Measurements from ENCODE around the gene PDZD2. TPM values are rescaled to one million over a fixed set of nuclear protein-coding genes. Genes with fewer than 3 reads are reported as not detected.

The PDZD2 gene
- total RNA-seq, 3 donors from 2014 or later: 1.8 to 10.1 (median 2.1) TPM

DNA sequence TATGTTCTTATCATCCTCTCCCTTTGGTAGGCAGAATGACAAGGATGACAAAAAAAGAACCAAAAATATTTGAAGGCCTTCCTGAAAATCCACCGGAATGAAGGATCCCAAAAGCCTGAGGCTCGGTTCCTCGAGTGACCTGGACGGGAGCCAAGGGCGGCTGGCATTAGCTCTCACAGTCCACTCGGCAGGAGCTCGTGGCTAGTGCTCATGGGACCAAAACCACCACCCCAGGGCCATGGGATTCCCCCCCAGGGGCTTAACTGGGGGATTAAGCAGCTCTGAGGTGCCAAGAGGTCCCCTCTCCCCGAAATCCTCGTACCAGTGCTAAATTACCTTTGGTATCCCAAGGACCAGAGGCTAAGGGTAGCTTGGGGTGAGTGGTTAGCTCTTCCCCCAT, 586 bp upstream of the PDZD2 start:
- Histone ChIP-seq H3K4me1 (ENCODE audit: low read depth) (peaks cover 6% of the 10 kb centered on the region), H3K4me3 (no peak overlapping the region), H3K9me3 (no peaks in the 10 kb centered on the region), H3K36me3 (ENCODE audit: low read depth) (no peaks in the 10 kb centered on the region)
- DNase-seq: peak in 1 of 3 donors; percentile 25
- ATAC-seq: no peak
- intact Hi-C loops (cut with DNase I, micrococcal nuclease): no loop called here
- TF ChIP-seq, protein P1, sequence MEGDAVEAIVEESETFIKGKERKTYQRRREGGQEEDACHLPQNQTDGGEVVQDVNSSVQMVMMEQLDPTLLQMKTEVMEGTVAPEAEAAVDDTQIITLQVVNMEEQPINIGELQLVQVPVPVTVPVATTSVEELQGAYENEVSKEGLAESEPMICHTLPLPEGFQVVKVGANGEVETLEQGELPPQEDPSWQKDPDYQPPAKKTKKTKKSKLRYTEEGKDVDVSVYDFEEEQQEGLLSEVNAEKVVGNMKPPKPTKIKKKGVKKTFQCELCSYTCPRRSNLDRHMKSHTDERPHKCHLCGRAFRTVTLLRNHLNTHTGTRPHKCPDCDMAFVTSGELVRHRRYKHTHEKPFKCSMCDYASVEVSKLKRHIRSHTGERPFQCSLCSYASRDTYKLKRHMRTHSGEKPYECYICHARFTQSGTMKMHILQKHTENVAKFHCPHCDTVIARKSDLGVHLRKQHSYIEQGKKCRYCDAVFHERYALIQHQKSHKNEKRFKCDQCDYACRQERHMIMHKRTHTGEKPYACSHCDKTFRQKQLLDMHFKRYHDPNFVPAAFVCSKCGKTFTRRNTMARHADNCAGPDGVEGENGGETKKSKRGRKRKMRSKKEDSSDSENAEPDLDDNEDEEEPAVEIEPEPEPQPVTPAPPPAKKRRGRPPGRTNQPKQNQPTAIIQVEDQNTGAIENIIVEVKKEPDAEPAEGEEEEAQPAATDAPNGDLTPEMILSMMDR (IDR thresholded peaks at IDR 0.05): no peak

GRCh38 chr5:31639481-31640411, 815 bp downstream of the PDZD2 start:
- TF ChIP-seq, protein P1 (IDR thresholded peaks at IDR 0.05): no peak
- peak in 1 of 3 donors; percentile 25 for DNase-seq
- intact Hi-C loops (cut with DNase I, micrococcal nuclease): no loop called here

GRCh38 chr5:31640573-31640972, 1.6 kb downstream of the PDZD2 start:
- no peak for ATAC-seq
- Histone ChIP-seq H3K4me1 (ENCODE audit: low read depth) (peaks cover 6% of the 10 kb centered on the region), H3K4me3 (no peak overlapping the region), H3K36me3 (ENCODE audit: low read depth) (no peaks in the 10 kb centered on the region), H3K9me3 (no peaks in the 10 kb centered on the region)
- DNase-seq: no peak
- intact Hi-C loops (cut with DNase I, micrococcal nuclease): no loop called here
- TF ChIP-seq, protein P1 (IDR thresholded peaks at IDR 0.05): no peak

More at GRCh38 chr5:31639481-31640411, 815 bp downstream of the PDZD2 start:
- Histone ChIP-seq H3K4me3 (no peak overlapping the region), H3K4me1 (ENCODE audit: low read depth) (peaks cover 6% of the 10 kb centered on the region), H3K36me3 (ENCODE audit: low read depth) (no peaks in the 10 kb centered on the region), H3K9me3 (no peaks in the 10 kb centered on the region)
- no peak for ATAC-seq

DNA sequence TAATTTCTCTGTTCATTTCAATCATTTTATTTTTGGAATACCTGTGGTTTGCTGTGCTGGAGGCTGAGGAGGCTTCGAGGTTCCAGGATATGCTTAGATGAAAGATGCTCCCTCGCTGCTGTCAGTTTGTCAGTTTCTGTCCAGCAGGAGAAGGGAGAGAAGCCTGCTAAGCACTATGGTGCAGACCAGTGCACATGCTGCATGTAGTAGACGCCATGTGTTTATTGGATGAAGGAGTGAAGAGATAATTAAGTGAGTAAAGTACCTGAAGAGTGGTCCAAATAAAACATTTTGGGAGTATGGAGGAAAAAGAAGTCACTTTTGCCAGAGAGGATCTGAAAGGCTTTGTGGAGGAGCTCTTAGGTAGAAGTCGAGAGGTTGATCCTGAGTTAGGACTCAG, 2.1 kb downstream of the PDZD2 start:
- intact Hi-C loops (cut with DNase I, micrococcal nuclease): no loop called here

DNA sequence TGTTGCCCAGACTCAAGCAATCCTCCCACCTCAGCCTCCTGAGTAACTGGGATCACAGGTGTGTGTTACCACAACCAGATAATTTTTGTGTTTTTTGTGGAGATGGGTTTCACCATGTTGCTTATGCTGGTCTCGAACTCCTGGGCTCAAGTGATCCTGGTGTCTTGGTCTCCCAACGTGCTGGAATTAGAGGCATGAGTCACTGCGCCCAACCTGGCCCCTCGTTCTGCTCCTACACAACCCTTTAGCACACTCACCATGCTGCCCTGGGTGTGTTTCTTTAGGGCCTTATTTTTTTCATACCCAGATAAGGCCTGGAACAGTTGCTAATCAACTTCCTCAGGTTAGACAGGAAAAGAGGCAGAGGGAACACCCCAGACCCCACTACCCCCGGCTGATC, 2.6 kb downstream of the PDZD2 start:
- H3K4me3 ChIP-seq: no peak overlapping the region
- peaks cover 6% of the 10 kb centered on the region for H3K4me1 ChIP-seq (ENCODE audit: low read depth)
- DNase-seq (no peak), ATAC-seq (no peak)
- intact Hi-C loops (cut with DNase I, micrococcal nuclease): no loop called here
- TF ChIP-seq, protein P1 (IDR thresholded peaks at IDR 0.05): no peak
- no peaks in the 10 kb centered on the region for H3K36me3 ChIP-seq (ENCODE audit: low read depth)
- H3K9me3 ChIP-seq: no peaks in the 10 kb centered on the region

More for the DNA sequence above, 2.1 kb downstream of the PDZD2 start:
- ATAC-seq: no peak
- Histone ChIP-seq H3K4me3 (no peak overlapping the region), H3K9me3 (no peaks in the 10 kb centered on the region), H3K36me3 (ENCODE audit: low read depth) (no peaks in the 10 kb centered on the region), H3K4me1 (ENCODE audit: low read depth) (peaks cover 6% of the 10 kb centered on the region)
- no peak for DNase-seq
- TF ChIP-seq, protein P1 (IDR thresholded peaks at IDR 0.05): no peak
